Fibroblast of lung (primary cell): Measurements from ENCODE around the gene ETV6. TPM values are rescaled to one million over a fixed set of nuclear protein-coding genes. Genes with fewer than 3 reads are reported as not detected.
A peak's percentile ranks its signal among the peaks of the same experiment; 100 is the strongest.

Source experiments
- DNase-seq, 2 donors: peaks; one replicate each; pipeline versions ENCODE4 v3.0.0 to v3.0.0-alpha.2; 2010; ENCODE audit warnings: low read depth in 2 of 2
- H2AFZ ChIP-seq: 2 replicates; pipeline ENCODE4 v1.5.1; 2012; ENCODE audit warnings: low read length, control low read depth, inconsistent platforms
- H3K27ac ChIP-seq: 2 replicates; pipeline ENCODE4 v1.5.1; 2011; ENCODE audit warnings: low read length, control low read depth; ENCODE audit not compliant: insufficient read depth
- H3K27me3 ChIP-seq: 2 replicates; pipeline ENCODE4 v1.5.1; 2011; ENCODE audit warnings: mild to moderate bottlenecking, low read length; ENCODE audit not compliant: control insufficient read depth, insufficient read depth
- H3K36me3 ChIP-seq: 2 replicates; pipeline ENCODE4 v1.5.1; 2011; ENCODE audit warnings: low read length; ENCODE audit not compliant: control insufficient read depth, insufficient read depth
- H3K4me1 ChIP-seq: 2 replicates; pipeline ENCODE4 v1.5.1; 2011; ENCODE audit warnings: low read length; ENCODE audit not compliant: control insufficient read depth, insufficient read depth; ENCODE audit errors: extremely low read depth
- H3K4me2 ChIP-seq: 2 replicates; pipeline ENCODE4 v1.5.1; 2011; ENCODE audit warnings: low read length, control low read depth; ENCODE audit not compliant: insufficient read depth; ENCODE audit errors: extremely low read depth
- H3K4me3 ChIP-seq, 4 experiments: fragments of 200-600 bp in 1 of 4; sonication (generic) in 1 of 4; replicated peaks in 1 of 4; 2 replicates each; pipeline ENCODE4 v1.5.1; 2011 to 2016; ENCODE audit warnings: low read length in 4 of 4, low read depth in 3 of 4, mild to moderate bottlenecking in 3 of 4, control low read depth in 2 of 4, inconsistent platforms in 1 of 4, mixed read lengths in 1 of 4; ENCODE audit not compliant: insufficient read depth in 1 of 4; ENCODE audit errors: control extremely low read depth in 1 of 4
- H3K79me2 ChIP-seq: 2 replicates; pipeline ENCODE4 v1.5.1; 2012; ENCODE audit warnings: mild to moderate bottlenecking, low read length, inconsistent platforms; ENCODE audit not compliant: control insufficient read depth, insufficient read depth
- H3K9ac ChIP-seq: 2 replicates; pipeline ENCODE4 v1.5.1; 2011; ENCODE audit warnings: mild to moderate bottlenecking, low read length, control low read depth; ENCODE audit not compliant: insufficient read depth
- H3K9me3 ChIP-seq: 2 replicates; pipeline ENCODE4 v1.5.1; 2012; ENCODE audit warnings: low read depth, low read length; ENCODE audit not compliant: control insufficient read depth, insufficient read depth
- H4K20me1 ChIP-seq: 2 replicates; pipeline ENCODE4 v1.5.1; 2011; ENCODE audit warnings: low read length; ENCODE audit not compliant: control insufficient read depth, insufficient read depth; ENCODE audit errors: extremely low read depth
- CTCF ChIP-seq, 2 donors: IDR thresholded peaks in 1 of 2; conservative IDR thresholded peaks in 1 of 2; 1 replicate in 1 of 2; 2 replicates in 1 of 2; pipeline ENCODE4 v1.5.1; 2011 to 2012; ENCODE audit warnings: low read length in 2 of 2, control low read depth in 1 of 2, inconsistent platforms in 1 of 2, low read depth in 1 of 2, mild to moderate bottlenecking in 1 of 2
- EZH2 ChIP-seq: IDR thresholded peaks from 2 replicates; pipeline ENCODE4 v1.5.1; 2012; ENCODE audit warnings: low read length, control low read depth, mild to moderate bottlenecking; ENCODE audit errors: missing control alignments
- polyA plus RNA-seq, 2 donors: library from polyadenylated mRNA; depleted of rRNA in 1 of 2; stranded (reverse) in 1 of 2; unstranded in 1 of 2; fragments of >200 nt; gene quantifications; 2 replicates each; pipeline ENCODE4 v1.2.1, GENCODE V29; 2011 to 2012; ENCODE audit warnings: missing spikeins in 1 of 2
- total RNA-seq: library from RNA; depleted of rRNA; stranded (reverse); fragments of >200 nt; gene quantifications from 2 replicates; pipeline ENCODE4 v1.2.1, GENCODE V29; 2014

The ETV6 gene
- total and polyA plus RNA-seq, 2 donors (not counting 1 experiment from before 2014, with no cell fraction given), result 4.3 to 8.9 TPM

DNA sequence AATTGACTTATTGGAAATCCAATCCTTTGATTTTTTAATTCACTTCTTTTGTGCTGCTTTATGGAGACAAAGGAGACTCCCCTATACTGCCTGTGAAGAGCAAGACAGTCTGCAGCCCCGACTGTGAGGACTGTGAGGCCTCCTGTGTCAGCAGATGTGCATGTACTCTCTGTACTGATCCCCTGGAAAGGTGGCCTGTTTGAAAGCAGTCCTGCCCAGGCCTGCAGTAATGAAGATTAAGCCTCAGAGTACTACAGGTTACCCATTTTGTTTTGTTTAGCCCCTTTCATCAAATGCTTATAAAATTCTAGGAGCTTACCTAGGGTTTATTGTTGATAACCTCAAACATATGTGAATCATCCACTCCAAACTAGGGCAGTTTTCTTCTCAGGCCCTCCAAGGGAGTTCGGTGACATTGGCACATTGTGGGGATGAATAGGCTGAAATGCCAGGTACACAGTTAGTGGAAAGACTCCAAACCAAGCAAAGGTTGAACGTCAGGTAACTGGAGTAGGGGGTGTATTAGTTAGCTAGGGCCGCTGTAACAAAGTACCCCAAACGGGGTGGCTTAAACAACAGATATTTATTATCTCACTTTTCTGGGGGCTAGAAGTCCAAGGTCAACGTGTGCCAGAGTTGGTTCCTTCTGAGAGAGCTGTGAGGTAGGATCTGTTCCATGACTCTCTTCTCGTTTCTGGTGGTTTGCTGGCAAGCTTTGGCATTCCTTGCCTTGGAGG lies 212.6 kb downstream of the ETV6 start:
- no peaks in the 10 kb centered on the region for H3K79me2 ChIP-seq
- no peaks in the 10 kb centered on the region for H3K27me3 ChIP-seq
- TF ChIP-seq CTCF (conservative IDR thresholded peaks at IDR 0.05 in 1 of 2, IDR thresholded peaks at IDR 0.05 in 1 of 2; ENCODE audit: low read depth in 1 of 2, low read length in 2 of 2), result no peak
- TF ChIP-seq EZH2, result no peak
- no peak overlapping the region for H3K27ac ChIP-seq
- no peak overlapping the region for H3K4me3 ChIP-seq
- no peaks in the 10 kb centered on the region for H4K20me1 ChIP-seq
- no peaks in the 10 kb centered on the region for H3K36me3 ChIP-seq
- H3K9ac ChIP-seq, result no peak overlapping the region
- no peaks in the 10 kb centered on the region for H3K9me3 ChIP-seq
- H3K4me2 ChIP-seq, result no peak overlapping the region
- no peak for DNase-seq
- peaks cover 10% of the 10 kb centered on the region for H3K4me1 ChIP-seq
- H2AFZ ChIP-seq, result no peak overlapping the region

DNA sequence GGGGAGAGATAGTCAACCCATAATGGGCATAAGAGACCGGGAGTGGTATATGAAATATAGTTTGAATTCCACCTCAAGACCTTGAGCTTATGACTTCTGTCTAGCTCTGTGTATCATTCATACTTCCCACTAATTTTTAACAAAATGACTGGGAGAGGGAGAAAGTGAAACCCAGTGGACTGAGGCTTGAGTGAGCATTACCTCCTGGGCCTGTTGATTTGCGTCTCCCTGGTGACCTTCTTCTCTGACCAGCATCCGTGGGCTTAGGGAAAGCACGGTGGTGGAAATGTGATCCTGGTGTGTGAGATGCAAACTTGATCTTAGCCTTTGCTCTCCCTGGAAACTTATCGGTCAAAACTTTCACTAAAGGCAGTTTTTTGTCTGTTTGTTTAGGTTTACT lies 213.3 kb downstream of the ETV6 start:
- no peak overlapping the region for H3K9ac ChIP-seq
- TF ChIP-seq CTCF (conservative IDR thresholded peaks at IDR 0.05 in 1 of 2, IDR thresholded peaks at IDR 0.05 in 1 of 2; ENCODE audit: low read depth in 1 of 2, low read length in 2 of 2), result no peak
- TF ChIP-seq EZH2, result no peak

GRCh38 chr12:11863478-11863906 lies 214.0 kb downstream of the ETV6 start:
- H3K36me3 ChIP-seq, result no peaks in the 10 kb centered on the region
- no peak overlapping the region for H3K9ac ChIP-seq
- H3K79me2 ChIP-seq, result no peaks in the 10 kb centered on the region
- H3K4me2 ChIP-seq, result peak overlapping the region; percentile 66
- H3K4me1 ChIP-seq, result peaks cover 10% of the 10 kb centered on the region
- DNase-seq, result peak in 1 of 2 donors; percentile 58
- peak overlapping the region; percentile 44 for H3K27ac ChIP-seq
- H2AFZ ChIP-seq, result peak overlapping the region; percentile 43
- TF ChIP-seq CTCF (conservative IDR thresholded peaks at IDR 0.05 in 1 of 2, IDR thresholded peaks at IDR 0.05 in 1 of 2; ENCODE audit: low read depth in 1 of 2, low read length in 2 of 2), result no peak
- no peak for TF ChIP-seq EZH2
- H3K27me3 ChIP-seq, result no peaks in the 10 kb centered on the region
- no peaks in the 10 kb centered on the region for H4K20me1 ChIP-seq
- no peaks in the 10 kb centered on the region for H3K9me3 ChIP-seq
- no peak overlapping the region for H3K4me3 ChIP-seq

More for the DNA sequence above, 213.3 kb downstream of the ETV6 start:
- H3K79me2 ChIP-seq, result no peaks in the 10 kb centered on the region
- H4K20me1 ChIP-seq, result no peaks in the 10 kb centered on the region
- H3K27me3 ChIP-seq, result no peaks in the 10 kb centered on the region
- H3K4me1 ChIP-seq, result peaks cover 10% of the 10 kb centered on the region
- peak; percentile 42 to 67 for DNase-seq
- H3K4me2 ChIP-seq, result peak overlapping the region; percentile 66
- peak overlapping the region; percentile 3 for H2AFZ ChIP-seq
- H3K4me3 ChIP-seq, result no peak overlapping the region
- H3K9me3 ChIP-seq, result no peaks in the 10 kb centered on the region
- H3K36me3 ChIP-seq, result no peaks in the 10 kb centered on the region
- peak overlapping the region; percentile 19 for H3K27ac ChIP-seq
